VCaP (cell line): Measurements from ENCODE around the gene DOCK11.

ENCODE experiments used
- H3K27ac ChIP-seq: fragments of 450-650 bp; 2 replicates; pipeline ENCODE4 v1.5.1; 2017
- TF ChIP-seq, protein P1 (sequence below): fragments of 450-650 bp; conservative IDR thresholded peaks from 2 replicates; pipeline ENCODE4 v1.5.1; 2017; ENCODE audit warnings: mild to moderate bottlenecking, moderate library complexity

The DOCK11 gene

DNA sequence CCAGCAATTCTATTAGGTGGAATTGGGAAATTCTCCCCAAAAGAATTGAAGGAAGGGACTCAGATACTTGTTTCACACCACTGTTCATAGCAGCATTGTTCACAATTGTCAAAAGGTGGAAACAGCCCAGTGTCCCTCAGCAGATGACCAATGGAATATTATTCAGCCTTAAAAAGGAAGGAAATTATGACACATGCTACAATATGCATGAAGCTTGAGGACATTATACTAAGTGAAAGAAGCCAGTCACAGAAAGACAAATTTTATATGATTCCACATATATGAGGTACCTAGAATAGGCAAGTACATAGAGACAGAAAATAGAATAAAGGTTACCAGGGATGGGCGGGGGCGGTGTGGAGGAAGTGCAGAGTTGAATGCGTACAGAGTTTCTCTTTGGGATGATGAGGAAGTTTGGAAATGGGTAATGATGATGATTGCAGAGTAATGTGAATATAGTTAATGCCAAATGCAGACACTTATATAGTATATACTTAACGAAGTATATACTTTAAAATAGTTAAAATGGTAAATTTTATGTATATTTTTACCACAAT lies 29.6 kb downstream of the DOCK11 start:
- TF ChIP-seq, protein P1, sequence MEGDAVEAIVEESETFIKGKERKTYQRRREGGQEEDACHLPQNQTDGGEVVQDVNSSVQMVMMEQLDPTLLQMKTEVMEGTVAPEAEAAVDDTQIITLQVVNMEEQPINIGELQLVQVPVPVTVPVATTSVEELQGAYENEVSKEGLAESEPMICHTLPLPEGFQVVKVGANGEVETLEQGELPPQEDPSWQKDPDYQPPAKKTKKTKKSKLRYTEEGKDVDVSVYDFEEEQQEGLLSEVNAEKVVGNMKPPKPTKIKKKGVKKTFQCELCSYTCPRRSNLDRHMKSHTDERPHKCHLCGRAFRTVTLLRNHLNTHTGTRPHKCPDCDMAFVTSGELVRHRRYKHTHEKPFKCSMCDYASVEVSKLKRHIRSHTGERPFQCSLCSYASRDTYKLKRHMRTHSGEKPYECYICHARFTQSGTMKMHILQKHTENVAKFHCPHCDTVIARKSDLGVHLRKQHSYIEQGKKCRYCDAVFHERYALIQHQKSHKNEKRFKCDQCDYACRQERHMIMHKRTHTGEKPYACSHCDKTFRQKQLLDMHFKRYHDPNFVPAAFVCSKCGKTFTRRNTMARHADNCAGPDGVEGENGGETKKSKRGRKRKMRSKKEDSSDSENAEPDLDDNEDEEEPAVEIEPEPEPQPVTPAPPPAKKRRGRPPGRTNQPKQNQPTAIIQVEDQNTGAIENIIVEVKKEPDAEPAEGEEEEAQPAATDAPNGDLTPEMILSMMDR = no peak
- no peak overlapping the region for H3K27ac ChIP-seq

DNA sequence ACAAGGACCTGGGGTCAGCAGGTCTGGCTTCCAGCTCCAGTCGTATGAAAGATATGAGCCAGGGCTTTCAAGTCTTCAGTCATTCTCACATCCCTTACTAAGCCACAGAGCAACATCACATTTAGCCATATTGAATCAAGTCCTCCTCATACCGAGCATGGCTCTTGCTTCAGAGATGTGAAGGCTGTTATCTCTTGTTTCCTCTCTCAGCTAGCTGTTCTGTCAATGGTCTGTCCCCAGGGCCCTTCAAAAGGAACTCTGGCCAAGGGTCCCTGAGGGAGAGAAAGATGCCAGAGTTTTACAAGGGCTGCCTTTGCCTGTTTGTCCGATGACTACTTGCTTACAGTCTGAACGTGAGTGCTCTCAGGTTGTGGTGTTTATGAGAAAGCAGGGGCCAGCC lies 30.5 kb downstream of the DOCK11 start:
- no peak overlapping the region for H3K27ac ChIP-seq
- TF ChIP-seq, protein P1 = no peak

DNA sequence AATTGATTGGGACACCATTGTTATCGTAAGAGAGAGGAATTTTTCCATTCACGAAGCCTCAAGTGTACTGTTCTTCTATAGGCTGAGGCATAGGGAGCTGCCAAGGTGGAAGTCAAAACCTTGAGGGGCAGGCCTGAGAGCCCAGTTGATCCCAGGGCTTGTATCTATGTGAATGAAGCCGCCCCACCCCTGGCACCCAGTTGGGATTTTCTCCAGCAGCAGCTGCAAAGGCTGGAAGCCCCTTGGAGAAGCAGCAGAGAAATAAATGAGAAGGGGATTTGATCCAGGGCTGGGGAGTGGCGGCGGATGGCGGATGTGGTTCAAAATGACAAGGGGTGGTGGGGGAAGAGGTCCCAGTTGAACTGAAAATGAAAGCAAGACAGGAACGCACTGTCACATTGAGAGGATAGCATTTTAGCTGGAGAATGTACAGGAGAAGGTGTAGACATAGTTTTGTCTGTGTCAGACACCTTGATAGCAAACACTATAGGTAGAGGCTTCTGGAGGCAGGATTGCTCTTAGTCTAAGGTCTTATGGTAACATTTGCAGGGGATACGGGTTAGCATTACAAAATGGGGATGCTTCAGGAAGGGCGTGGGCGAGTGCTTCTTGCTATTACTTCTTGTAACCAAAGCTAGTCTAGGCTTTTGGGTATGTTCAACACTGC lies 32.6 kb downstream of the DOCK11 start:
- no peak overlapping the region for H3K27ac ChIP-seq
- TF ChIP-seq, protein P1 = no peak

DNA sequence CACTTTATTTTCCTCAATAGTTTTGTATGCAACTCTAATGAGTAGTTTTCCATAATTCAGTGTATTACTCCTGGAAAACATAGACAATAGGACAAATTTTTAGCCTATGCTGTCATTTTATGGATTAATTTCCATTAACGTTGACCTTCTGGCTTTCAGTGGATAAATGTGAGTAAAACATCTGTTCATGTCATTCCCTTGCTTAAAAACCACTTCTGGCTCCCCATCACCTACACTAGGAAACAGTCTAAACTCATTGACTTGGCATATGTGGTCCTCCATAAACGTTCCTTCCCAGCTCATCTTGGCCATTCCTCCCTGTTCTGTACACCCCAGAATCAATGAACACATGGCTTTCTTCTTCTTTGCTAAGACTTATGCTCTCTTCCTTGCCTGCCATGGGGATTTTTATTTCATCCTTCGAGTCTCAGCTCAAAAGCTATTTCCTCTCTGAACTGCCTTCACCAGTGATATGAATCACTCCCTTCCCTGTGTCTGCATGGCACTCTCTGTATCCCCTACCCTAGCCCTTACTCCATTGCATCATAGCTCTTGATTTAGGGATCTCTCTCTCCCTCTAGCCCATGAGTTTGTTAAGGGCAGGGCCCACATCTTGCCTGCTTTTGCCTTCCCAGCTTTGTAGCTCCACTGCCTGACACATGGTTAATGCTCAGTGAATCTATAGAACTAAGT lies 34.8 kb downstream of the DOCK11 start:
- no peak overlapping the region for H3K27ac ChIP-seq

DNA sequence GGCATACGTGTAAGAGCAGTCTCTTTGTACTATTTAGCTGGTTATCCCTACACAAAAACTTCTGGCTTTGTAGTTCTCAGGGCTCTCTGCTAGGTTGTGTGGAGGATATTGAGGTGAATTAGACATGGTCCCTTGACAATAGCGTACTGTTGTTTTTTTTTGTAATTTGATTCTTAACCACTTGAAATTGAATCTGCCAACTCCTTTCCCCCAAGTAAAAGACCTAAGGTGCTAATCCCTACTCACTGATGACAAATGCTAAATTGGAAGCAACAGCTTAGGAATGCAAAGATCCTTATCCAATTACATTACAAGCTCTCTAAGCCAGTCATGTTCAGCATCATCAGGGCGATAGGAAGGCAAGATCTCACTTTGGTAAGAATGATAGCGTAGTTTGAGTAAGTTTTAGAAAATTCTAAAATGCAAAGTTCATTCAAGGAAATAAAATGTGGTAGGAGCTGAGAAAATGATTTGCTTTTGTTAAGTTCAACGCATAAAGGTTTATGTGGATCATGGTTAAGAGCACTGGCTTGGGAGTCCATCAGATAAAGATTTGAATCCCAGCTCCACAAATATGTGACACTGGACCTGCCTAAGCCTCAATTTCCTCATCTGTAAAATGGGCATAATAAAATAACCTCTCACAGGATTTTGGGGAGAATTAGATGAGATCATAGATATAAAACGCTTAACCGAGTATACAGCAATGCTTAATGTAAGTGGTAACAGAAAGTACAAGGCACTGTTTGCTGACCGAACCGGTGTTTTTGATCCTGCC lies 39.3 kb downstream of the DOCK11 start:
- TF ChIP-seq, protein P1 = no peak
- no peak overlapping the region for H3K27ac ChIP-seq

More for the DNA sequence above, 34.8 kb downstream of the DOCK11 start:
- TF ChIP-seq, protein P1 = no peak

DNA sequence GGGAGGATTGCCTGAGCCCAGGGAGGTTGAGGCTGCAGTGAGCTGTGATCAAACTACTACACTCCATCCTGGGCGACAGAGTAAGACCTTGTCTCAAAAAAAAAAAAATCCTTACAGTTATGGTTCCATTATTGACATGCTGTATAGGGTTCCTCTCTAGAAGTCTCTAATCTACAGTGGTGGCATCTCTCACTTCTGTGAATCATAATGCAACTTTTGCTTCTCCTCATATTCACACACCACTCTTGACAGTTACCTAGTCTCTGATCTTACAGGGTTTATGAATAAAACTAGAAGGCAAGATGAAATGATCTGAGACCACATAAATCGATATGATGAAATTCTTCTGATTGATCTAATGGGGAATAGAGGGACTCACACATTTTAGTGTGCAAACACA lies 40.6 kb downstream of the DOCK11 start:
- H3K27ac ChIP-seq = no peak overlapping the region

More for the DNA sequence above, 40.6 kb downstream of the DOCK11 start:
- TF ChIP-seq, protein P1 = no peak
